Peyer's patch (tissue), 4 donors: Measurements from ENCODE around the gene DNAH8.

Source experiments
- POLR2A ChIP-seq, 2 donors: fragments of 450-650 bp; IDR thresholded peaks; one replicate each; pipeline ENCODE4 v1.5.1; 2017; ENCODE audit warnings: antibody characterized with exemption in 2 of 2, mild to moderate bottlenecking in 2 of 2, moderate library complexity in 2 of 2
- TF ChIP-seq, protein P1 (sequence below), 6 experiments: fragments of 450-650 bp in 4 of 6; fragments of 200-600 bp in 2 of 6; sonication (generic) in 1 of 6; IDR thresholded peaks; one replicate each; pipeline ENCODE4 v1.5.1; 2017 to 2019; ENCODE audit warnings: antibody characterized with exemption in 6 of 6, mild to moderate bottlenecking in 3 of 6, moderate library complexity in 1 of 6

- TF ChIP-seq POLR2A (IDR thresholded peaks at IDR 0.05) = no peak
- TF ChIP-seq, protein P1, sequence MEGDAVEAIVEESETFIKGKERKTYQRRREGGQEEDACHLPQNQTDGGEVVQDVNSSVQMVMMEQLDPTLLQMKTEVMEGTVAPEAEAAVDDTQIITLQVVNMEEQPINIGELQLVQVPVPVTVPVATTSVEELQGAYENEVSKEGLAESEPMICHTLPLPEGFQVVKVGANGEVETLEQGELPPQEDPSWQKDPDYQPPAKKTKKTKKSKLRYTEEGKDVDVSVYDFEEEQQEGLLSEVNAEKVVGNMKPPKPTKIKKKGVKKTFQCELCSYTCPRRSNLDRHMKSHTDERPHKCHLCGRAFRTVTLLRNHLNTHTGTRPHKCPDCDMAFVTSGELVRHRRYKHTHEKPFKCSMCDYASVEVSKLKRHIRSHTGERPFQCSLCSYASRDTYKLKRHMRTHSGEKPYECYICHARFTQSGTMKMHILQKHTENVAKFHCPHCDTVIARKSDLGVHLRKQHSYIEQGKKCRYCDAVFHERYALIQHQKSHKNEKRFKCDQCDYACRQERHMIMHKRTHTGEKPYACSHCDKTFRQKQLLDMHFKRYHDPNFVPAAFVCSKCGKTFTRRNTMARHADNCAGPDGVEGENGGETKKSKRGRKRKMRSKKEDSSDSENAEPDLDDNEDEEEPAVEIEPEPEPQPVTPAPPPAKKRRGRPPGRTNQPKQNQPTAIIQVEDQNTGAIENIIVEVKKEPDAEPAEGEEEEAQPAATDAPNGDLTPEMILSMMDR (IDR thresholded peaks at IDR 0.05) = no peak
These were observed 359.4 kb downstream of the DNAH8 start for GRCh38 chr6:39074486-39074885.
